Loucy (cell line): ENCODE results near the gene SLC35G6.

Source experiments
- H2AFZ ChIP-seq: fragments of 200-600 bp; sonication (generic); 2 replicates; pipeline ENCODE4 v1.6.0; 2016; ENCODE audit warnings: antibody characterized with exemption, mild to moderate bottlenecking, low read length, moderate library complexity
- H3F3A ChIP-seq: fragments of 200-600 bp; 2 replicates; pipeline ENCODE4 v1.6.0; 2016; ENCODE audit warnings: antibody characterized with exemption, low read depth, mild to moderate bottlenecking
- H3K27me3 ChIP-seq: fragments of 200-600 bp; sonication (generic); 2 replicates; pipeline ENCODE4 v1.6.1; 2014; ENCODE audit warnings: low read length, mild to moderate bottlenecking; ENCODE audit not compliant: insufficient read depth, poor library complexity, severe bottlenecking
- H3K36me3 ChIP-seq: fragments of 200-600 bp; sonication (generic); 2 replicates; pipeline ENCODE4 v1.6.1; 2016; ENCODE audit warnings: low read length; ENCODE audit not compliant: insufficient read depth
- H3K4me1 ChIP-seq: fragments of 200-600 bp; sonication (generic); 2 replicates; pipeline ENCODE4 v1.5.1; 2014; ENCODE audit warnings: low read length, mild to moderate bottlenecking; ENCODE audit not compliant: insufficient read depth, poor library complexity, severe bottlenecking
- H3K4me2 ChIP-seq: fragments of 200-600 bp; sonication (generic); 2 replicates; pipeline ENCODE4 v1.6.0; 2014; ENCODE audit warnings: antibody characterized with exemption, low read length, low read depth, mild to moderate bottlenecking; ENCODE audit not compliant: poor library complexity, severe bottlenecking
- H3K4me3 ChIP-seq: fragments of 200-600 bp; sonication (generic); 2 replicates; pipeline ENCODE4 v1.5.1; 2014; ENCODE audit warnings: low read length, mild to moderate bottlenecking, mixed read lengths; ENCODE audit not compliant: poor library complexity, severe bottlenecking
- H3K79me2 ChIP-seq: fragments of 200-600 bp; sonication (generic); 2 replicates; pipeline ENCODE4 v1.6.1; 2014; ENCODE audit warnings: low read length; ENCODE audit not compliant: insufficient read depth
- H3K9ac ChIP-seq: fragments of 200-600 bp; sonication (generic); 2 replicates; pipeline ENCODE4 v1.6.0; 2014; ENCODE audit warnings: mild to moderate bottlenecking, low read depth, low read length, moderate library complexity; ENCODE audit not compliant: poor library complexity, severe bottlenecking
- H3K9me2 ChIP-seq: fragments of 200-600 bp; sonication (generic); replicated peaks from 2 replicates; pipeline ENCODE4 v1.6.1; 2016; ENCODE audit warnings: low read depth, low read length, mixed read lengths
- H3K9me3 ChIP-seq: fragments of 200-600 bp; sonication (generic); 2 replicates; pipeline ENCODE4 v1.6.1; 2014; ENCODE audit warnings: mild to moderate bottlenecking, antibody characterized with exemption, low read length, low read depth; ENCODE audit not compliant: insufficient read depth
- H4K20me1 ChIP-seq: fragments of 200-600 bp; sonication (generic); 2 replicates; pipeline ENCODE4 v1.6.0; 2014; ENCODE audit warnings: antibody characterized with exemption, low read length, mild to moderate bottlenecking; ENCODE audit not compliant: insufficient read depth, poor library complexity, severe bottlenecking
- CTCF ChIP-seq: fragments of 200-600 bp; sonication (generic); conservative IDR thresholded peaks from 2 replicates; pipeline ENCODE4 v1.5.1; 2014; ENCODE audit warnings: mild to moderate bottlenecking, antibody characterized with exemption, low read length
- EZH2phosphoT487 ChIP-seq: fragments of 200-600 bp; IDR thresholded peaks from 2 replicates; pipeline ENCODE4 v1.6.1; 2018; ENCODE audit warnings: antibody characterized with exemption, mild to moderate bottlenecking, moderate library complexity, borderline replicate concordance

SLC35G6 gene

DNA sequence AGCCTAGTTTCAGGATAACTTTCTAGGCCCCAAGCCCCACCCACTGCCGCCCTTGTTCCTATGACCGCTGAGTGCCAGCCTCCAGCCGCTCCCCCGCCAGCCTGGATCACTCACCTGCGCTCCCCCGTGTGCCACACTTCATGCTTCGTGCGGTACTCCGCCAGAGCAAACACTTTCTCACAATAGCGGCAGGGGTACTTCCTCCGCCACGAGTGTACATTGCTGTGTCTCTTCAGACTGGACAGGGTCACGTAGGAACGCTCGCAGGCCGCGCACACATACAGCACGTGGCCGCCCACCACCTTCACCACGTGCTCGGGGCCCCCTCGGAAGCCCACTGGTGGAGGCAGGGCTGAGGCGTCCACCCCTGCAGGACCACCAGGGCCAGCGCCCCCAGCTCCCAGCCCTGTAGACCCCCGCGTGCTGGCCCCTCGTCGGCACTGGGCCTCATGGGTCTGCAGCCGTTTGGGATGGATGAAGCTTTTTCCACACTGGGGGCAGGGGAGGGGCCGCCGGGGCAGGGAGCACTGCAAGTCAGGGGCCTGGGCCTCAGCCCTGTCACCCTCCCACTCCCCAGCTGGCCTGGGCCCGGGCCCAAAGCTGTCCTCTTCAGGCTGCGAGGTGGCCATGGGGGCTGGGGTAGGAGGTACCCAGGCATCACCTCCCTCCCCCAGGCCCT lies 15.5 kb upstream of the SLC35G6 start:
- H3K36me3 ChIP-seq: peaks cover 13% of the 10 kb centered on the region; the same call in 1 of the 2 replicates
- H3K9me2 ChIP-seq: no peaks in the 10 kb centered on the region
- H3K79me2 ChIP-seq: 0 out of 2 replicates have a peak, but pooled peaks cover 5% of the 10 kb centered on the region
- H3K4me3 ChIP-seq: no peak overlapping the region
- no peak overlapping the region for H3K9ac ChIP-seq
- no peaks in the 10 kb centered on the region for H3F3A ChIP-seq
- no peaks in the 10 kb centered on the region for H3K9me3 ChIP-seq
- no peaks in the 10 kb centered on the region for H3K27me3 ChIP-seq
- H2AFZ ChIP-seq: no peak overlapping the region
- no peak overlapping the region for H3K4me2 ChIP-seq
- peaks cover 9% of the 10 kb centered on the region for H3K4me1 ChIP-seq
- peaks cover 3% of the 10 kb centered on the region for H4K20me1 ChIP-seq
- TF ChIP-seq CTCF (no peak), EZH2phosphoT487 (no peak)

- peaks cover 9% of the 10 kb centered on the region for H3K4me1 ChIP-seq
- H3K9me3 ChIP-seq: no peaks in the 10 kb centered on the region
- no peaks in the 10 kb centered on the region for H3F3A ChIP-seq
- no peak overlapping the region for H2AFZ ChIP-seq
- TF ChIP-seq CTCF (no peak), EZH2phosphoT487 (no peak)
- no peak overlapping the region for H3K9ac ChIP-seq
- H4K20me1 ChIP-seq: peaks cover 3% of the 10 kb centered on the region
- H3K4me3 ChIP-seq: no peak overlapping the region
- H3K36me3 ChIP-seq: peaks cover 13% of the 10 kb centered on the region; the same call in 1 of the 2 replicates
- H3K27me3 ChIP-seq: no peaks in the 10 kb centered on the region
- no peaks in the 10 kb centered on the region for H3K9me2 ChIP-seq
- no peak overlapping the region for H3K4me2 ChIP-seq
- H3K79me2 ChIP-seq: peaks cover 10% of the 10 kb centered on the region; the same call in 1 of the 2 replicates
Observed at GRCh38 chr17:7466318-7466638, 15.0 kb upstream of the SLC35G6 start.

DNA sequence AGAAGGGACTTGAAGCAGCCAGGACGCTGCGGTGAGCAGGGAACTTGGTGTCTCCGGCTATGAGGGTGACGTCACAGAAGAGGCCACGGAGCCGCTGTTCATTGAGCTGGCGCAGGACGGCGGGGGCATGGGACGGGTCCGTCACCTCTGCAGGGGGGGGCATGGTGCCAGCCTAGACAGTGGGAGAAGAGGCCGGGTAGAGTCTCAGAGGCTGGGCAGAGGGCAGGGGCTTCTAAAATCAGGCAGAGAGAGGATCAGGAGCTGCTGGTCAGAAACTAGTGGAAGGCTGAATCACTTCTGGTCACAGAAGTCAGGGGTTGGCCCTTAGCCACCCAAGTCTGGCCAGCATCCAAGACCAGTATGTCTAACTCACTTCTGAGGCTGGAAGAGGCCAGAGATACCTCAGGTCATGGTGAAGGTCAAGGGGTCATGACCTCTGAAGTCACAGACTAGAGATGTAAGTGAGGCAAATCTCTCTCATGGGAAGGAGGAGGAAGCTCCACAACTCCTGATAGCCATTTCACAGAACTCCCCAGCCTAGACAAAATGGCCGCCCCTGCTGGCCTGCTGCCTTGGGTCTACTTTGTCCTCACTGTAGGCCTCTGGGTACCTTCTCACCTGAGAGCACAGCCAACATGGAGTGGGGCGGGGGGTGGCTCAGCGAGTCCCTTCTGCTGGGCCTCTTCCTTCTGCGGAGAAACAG lies 14.5 kb upstream of the SLC35G6 start:
- H3K9me2 ChIP-seq: no peaks in the 10 kb centered on the region
- no peak overlapping the region for H3K4me2 ChIP-seq
- no peak overlapping the region for H3K4me3 ChIP-seq
- no peaks in the 10 kb centered on the region for H3K27me3 ChIP-seq
- peaks cover 13% of the 10 kb centered on the region; the same call in 1 of the 2 replicates for H3K36me3 ChIP-seq
- no peak overlapping the region for H2AFZ ChIP-seq
- H3F3A ChIP-seq: no peaks in the 10 kb centered on the region
- H3K9me3 ChIP-seq: no peaks in the 10 kb centered on the region
- H3K4me1 ChIP-seq: peaks cover 13% of the 10 kb centered on the region
- peaks cover 3% of the 10 kb centered on the region for H4K20me1 ChIP-seq
- H3K79me2 ChIP-seq: peaks cover 13% of the 10 kb centered on the region; the same call in 1 of the 2 replicates
- H3K9ac ChIP-seq: no peak overlapping the region
- TF ChIP-seq EZH2phosphoT487 (no peak), CTCF (no peak)
